Dedifferentiated amniotic fluid mesenchymal stem cell (primary cell): Measurements from ENCODE around the gene IGSF21.

Experiments
- DNase-seq: peaks from one replicate; pipeline ENCODE4 v3.0.0-alpha.2; 2016; ENCODE audit errors: extremely low spot score

The IGSF21 gene

DNA sequence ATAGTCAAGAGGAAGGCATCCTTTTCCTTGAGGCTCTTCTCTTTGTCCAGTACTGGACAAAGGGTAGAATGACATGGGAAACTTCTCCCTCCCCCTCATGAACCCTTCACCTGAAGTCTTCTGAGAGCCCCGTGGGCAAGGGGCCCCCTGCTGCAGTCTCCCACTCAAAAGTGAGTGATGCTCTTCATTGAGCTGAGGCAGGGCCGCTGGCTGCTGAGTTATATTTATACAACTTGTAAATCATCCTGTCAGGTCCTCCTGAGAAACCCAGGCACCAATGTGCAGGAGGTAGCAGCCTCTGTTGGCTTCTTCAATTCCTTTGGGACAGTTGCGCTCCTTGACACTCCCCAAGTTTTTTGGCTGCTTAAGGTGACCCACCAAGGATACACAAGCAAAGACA is 150.2 kb downstream of the IGSF21 start:
- DNase-seq = no peak

DNA sequence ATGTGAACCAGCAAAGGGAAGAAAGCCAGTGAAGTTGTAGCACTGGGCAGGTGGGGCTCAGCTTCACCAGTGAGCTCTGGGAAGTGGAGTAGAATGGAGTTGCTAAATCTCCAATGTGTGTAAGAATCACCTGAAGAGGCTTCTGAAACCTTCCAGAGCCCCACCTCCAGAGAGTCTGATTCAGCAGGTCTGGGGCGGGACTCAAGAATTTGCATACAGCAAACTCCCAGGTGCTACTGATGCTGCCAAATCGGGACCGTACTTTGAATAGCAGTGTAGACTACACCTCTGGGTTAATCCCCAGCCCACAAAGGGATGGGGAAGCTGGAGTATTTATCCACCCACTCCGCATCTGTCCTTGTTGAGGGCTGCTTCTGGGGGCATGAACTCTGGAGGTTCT is 154.3 kb downstream of the IGSF21 start:
- no peak for DNase-seq

DNA sequence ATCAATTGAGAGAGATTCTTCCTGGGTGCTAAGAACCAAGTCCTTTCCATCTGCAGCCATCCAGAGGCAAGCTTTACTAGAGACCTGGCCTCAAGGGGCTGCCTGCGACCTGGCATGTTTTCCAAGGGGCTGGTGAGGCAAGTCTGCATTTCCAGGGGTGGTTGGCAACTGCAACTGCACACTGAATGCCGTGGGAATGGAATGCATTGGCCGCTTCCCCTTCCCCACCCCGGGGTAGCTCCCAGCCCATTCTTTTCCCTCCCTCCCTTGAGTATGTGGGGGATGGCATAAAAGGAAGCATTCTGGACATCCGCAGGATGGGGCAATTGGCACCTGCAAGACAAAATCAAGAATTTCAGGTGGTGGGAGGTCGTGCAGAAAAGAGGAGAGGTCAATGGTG is 155.1 kb downstream of the IGSF21 start:
- DNase-seq = no peak

DNA sequence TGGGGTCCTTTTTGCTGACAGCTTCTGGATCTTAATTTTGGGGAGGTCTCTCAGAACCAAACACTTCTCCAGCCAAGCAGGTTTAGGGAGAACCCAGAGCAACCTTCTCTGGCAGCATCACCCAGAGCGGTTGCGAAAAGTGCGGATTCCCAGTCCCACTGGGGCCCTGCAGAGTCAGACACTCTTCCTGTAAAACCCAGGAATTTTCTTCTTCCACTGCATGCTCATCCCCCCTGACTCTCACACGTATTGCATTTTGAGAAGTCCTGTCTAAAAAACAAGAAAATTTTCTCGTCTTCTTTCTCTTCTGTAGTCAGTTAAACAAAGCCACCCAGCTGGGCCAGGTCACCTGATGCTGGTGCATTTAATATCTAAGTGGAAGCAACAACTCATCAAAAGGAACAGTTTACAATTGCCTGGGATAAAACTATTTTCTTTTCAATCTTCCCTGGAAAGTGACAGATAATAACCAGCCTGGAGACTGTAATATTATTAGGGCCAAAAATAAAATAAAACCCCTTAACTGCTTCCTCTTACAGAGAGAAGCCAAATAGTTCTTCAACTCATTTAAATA is 156.0 kb downstream of the IGSF21 start:
- DNase-seq = no peak

DNA sequence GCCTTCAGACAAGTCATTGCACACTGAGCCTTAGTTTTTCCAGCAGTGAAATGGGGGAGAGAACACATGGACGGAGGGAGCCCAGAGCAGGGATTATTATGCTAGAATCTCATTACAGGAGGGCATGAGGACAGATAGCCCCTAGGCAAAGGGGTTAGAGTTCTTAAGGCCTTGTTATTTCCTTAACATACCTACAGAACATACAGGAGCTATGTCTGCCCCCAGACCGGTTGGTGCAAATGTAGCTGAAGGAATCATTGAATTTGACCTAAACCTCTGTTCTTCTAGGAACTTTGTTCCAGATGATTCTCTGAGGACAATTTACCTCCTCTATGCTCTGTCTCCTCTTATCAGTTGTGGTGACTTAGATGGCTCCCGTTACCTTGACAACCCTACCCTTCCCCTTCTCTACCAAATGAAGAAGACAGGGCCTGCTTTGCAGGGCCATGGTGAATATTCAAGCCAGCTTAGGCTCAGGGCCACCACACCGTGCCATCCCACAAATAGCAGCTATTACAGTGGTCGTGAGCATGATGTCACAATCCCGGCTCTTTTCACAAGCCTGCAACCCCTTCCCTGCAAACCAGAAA is 156.9 kb downstream of the IGSF21 start:
- DNase-seq = no peak

DNA sequence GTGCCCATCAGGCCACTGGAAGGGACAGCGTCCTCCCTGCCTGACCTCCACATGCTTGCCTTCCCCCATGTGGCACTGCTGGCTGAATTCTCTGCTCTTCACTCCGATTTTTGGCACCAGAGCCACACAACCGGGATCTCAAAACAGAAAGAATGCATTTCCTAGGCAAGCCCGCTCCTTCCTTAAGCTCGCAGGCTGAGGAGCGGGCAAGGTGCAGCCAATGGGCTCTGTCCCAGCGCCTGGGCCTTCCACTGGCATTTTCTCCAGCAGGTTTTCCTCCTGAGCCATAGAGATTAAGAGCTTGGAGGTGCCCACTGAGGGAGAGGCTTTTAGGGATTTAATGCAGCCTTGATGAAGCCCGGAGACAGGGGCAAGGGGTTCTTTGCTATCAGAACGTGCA is 158.0 kb downstream of the IGSF21 start:
- DNase-seq = no peak

DNA sequence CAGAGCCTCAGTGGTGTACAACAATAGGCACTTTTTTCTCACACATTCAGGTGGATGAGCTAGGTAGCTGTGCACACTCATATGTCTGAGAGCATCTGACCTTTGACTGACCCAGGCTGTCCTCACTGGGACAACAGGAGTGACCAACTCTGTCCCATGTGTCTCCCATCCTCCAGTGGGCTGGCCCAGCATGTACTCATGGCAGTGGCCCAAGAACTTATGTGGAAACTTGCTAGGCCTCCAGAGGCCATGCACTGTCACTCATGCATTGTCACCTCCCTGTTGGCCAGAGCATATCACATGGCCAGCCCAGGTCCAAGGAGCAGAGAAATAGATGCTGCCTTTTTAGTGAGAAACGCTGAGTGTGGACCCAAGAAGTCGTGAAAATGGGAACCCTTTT is 158.8 kb downstream of the IGSF21 start:
- DNase-seq = no peak

DNA sequence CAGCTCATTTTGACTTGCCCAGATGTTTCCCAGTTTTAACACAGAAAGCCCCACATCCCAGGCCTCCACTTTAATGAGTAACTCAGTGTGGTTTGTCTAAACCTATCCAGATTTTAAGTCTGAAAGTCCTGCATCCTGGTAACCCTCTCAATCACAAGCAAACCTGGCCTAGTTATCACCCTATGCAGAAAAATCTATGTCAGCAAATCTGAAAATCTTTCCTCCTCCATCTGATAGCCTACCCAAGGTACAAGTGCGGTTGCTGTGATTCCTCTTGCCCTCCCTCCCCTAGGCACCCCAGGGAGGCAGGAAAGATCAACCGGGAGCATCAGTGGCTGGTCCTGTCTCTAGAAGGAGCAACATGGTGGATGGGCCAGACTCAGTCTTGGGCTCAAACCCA is 163.7 kb downstream of the IGSF21 start:
- no peak for DNase-seq

DNA sequence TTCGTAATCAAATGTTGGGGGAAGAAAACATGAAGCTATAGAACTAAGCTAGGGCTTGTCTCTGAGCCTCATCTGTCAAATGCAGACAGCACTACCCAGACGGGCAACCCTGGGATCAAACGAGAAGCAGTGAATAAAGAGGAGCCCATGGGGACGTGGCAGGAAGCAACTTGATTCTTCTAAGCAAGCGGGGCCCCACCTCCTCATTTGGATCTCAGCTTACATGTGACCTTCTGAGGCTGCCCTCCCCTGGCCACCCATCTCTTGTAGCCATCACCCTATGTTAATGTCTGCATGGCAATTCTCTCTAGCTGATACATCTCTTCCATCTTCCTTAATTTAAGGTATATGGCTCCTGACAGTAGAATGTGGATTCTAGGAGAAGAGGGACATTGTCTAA is 171.3 kb downstream of the IGSF21 start:
- no peak for DNase-seq

DNA sequence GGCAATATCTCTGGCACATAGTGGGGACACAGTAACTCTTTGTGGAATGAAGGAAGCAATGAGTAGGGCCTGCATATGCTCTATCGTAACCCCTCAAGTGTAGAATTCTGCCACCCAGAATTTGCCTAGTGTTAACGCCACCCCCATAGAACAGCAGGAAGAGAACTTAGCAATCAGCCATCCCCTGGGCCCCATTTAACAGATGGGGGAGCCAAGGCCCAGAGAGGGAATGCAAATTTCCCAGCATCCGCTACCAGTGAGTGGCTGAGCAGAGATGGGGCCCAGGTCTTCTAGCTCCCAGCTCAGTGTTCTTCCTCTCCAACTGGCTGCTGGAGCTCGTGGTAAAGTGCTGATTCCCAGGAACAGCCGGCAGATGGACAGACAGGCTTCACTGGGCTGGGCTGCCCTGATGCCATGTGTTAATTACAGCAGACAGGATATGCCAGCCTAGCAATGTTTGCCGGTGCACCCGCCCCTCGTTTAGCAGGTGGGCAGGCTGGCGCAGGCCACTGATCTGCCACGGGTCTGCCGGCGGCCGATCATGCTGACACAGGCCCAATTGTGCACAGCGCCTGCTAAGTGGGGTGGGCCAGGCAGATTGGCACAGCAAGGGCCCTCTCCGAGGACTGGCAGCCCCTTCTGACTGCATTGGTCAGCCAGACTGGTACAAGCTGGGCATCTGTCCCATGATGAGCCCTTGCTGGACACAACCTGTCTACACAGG is 171.9 kb downstream of the IGSF21 start:
- DNase-seq = no peak

DNA sequence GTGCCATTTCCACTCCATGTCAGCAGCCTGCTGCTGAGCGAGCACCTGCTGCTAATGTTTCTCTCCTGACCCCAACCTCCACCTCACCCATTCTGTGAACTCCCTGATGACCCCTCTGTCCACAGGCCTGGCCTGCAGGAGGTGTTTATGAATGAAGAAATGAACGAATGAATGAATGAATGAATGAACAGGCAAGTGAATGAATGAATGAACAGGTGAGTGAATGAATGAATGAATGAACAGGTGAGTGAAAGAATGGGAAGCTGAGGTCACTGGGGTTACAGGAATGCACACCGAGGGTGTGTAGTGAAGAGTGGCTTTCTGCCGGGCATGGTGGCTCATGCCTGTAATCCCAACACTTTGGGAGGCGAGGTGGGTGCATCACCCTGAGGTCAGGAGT is 173.4 kb downstream of the IGSF21 start:
- no peak for DNase-seq

DNA sequence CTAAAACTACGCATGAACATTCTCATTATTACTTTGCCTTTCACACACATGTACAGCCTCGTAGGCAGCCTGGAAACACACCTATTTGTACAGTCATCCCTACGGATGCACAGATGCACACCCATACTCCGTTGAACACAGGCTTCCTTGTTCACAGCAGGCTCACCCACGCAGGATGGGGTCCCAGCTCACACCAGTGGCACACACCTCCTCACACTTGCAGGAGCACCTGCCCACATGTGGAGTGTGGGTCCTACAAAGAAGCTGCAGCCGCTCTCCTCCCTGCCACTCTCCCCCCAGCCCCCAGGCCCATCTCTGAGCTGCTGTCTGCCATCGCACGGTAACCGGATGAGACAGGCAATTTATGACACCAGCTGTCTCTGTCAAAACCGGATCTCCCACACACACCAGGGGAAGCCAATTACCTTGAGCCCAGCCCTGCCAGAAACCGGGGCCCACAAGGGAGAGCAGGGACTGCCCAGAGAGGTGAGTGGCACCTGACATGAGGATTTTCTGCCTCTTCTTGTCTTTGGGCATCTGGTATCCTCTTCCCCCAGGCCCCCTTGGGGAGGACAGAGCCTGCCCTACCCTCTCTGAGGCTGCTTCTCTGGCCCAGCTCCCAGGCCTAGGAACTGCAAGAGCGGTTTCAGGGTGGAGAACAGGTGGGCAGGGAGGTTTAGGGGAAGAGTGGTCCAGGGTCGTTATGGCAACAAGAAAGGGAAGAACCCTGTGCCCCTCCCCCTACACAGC is 175.4 kb downstream of the IGSF21 start:
- DNase-seq = no peak

DNA sequence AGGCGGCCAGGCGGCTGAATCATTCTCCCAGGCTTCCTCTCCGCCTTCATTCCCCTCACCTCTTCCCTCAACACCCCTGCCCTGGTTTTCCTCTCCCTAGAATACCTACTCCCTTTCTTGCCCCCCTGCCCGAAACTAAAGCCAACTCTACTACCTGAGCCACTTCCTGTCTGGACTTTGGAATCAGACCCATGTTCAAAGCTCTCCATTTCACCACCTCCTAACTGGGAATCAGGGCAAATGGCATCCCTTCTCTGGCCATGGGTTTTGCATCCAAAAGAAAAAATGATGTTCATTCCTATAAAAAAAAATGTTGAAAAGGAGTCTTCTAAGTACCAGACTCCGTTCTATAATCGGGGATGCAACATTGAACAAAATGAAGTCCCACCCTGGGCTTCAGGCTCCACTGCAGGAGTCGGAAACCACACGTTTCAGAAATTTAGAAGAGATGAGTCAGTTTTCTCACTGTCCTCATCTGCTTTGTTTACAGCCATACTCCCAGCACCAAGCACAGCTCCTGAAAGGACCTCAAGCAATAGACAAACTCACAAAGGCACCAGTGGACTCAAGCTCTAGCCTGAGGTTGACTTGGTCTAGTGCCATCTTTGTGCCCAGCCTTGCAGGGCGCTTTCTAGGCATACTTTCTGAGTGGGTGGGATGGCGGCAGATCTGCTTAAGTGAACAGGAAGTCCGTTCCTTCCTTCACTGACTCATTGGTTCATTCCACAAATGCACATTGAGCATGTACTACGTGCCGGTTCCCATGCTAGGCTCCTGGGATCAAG is 176.2 kb downstream of the IGSF21 start:
- no peak for DNase-seq

DNA sequence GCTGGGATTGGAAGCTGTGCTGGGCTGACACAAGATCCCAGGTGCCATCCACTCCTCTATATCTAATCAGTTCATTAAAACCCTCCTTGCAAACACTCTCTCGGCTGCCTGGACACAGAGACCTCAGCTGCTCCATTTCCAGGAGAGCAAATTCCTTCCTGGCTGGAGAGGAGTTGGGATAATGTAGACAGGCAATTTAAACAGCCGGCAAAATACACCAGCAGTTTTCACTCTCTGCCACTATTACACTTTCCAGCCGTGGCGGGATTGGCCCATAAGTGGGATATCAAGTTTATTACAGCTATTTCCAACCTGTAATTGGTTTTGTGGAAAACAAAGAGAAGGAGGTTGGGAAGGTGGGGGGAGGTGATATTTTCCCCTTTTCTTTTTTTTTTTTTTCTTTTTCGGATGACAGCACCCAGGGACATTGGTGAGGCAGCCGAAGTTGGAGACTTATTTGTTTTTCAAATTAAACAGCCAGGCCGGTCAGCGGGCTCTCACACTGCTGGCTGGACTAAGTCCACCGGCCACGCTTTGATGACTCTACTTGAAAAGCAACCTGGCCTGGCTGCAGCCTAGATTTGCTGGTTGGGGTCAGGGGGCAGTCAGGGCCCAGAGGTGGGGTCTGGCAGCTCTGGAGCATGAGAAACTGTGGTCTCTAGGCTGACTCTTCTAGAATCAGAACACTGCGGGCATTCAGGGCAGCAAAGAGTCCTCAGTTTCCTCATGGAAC is 177.4 kb downstream of the IGSF21 start:
- DNase-seq = no peak

DNA sequence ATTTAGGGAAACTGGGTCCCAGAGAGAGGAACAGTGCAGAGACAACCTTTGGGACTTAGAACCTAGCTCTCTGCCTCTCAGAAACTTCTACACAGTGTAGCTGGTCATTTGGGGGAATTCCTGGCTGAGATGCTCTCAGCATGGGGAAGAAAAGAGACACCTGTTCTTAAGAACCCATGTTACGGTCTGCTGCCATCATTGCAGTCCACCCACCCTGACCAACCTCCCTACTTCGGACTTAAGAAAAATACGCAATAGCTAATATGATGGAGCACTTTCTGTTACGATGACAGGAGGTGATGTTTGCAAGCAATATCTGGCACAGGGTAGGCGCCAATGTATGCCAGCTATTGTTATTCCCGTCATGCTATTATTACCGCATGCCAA is 177.9 kb downstream of the IGSF21 start:
- no peak for DNase-seq

DNA sequence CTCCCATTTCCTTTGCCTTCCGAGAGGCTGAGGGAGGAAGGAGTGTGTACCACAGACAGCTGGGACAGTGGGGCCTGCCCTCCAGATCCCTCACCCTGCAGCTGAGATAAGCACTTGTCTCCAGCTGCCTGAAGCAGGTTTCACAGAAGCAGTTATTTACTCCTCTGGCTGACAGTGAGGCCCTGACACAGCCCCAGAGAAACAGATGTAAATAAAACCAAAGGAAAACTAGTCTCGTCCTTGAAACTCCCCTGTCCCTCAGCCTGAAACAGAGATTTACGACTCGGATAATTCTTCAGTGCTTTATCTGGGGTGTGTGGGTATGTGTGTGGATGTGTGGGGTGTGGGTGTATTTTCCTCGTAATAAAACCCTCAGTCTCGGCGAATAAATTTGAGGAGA is 181.1 kb downstream of the IGSF21 start:
- no peak for DNase-seq

DNA sequence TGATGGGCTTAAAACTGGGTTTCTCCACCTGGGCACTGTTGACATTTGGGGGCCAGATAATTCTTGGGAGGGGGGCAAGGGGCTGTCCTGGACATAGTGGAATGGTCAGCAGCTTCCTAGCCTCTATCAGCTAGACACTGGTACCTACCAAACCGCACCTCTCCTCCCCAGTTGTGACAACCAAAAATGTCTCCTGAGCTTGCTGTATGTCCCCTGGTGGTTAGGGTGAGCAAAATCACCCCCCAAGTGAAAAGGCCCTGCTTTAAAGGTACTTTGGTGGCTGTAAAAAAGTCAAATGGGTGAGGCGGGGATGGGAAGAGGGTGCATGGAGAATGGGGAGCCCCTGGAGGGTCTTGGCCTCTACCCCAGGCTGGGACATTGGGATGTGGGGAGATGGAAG is 182.0 kb downstream of the IGSF21 start:
- no peak for DNase-seq

DNA sequence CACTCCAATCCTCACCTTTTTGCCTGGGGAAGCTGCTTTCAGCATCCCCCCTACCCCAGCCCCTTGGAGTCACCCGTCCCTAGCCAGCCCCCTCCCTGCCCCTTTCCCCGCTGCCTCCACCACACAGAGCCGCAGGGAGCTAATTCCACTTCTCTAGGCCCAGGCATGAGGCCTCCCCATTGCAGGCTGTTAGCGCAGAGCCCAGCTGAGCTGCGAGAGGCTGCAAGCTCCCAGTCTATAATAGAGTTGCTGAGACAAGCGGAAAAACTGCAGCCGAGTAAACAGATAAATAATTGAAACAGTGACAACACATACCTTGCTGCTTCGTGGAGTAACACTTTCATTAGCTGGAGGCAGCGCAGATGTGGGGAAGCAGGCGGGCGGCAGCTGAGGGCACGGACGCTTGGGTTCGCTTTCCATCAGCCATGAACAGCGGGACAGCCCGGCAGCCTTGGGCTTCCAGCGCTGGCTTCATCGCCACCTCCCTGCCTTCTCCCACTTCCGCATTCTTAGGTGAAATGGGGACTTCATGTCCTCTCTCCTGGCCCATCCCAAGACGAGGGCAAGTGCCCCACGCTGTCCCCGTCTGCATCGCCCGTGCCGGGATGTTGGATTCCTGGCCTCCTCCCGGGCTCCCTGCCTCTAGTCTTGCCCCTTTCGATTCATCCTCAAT is 183.3 kb downstream of the IGSF21 start:
- no peak for DNase-seq

DNA sequence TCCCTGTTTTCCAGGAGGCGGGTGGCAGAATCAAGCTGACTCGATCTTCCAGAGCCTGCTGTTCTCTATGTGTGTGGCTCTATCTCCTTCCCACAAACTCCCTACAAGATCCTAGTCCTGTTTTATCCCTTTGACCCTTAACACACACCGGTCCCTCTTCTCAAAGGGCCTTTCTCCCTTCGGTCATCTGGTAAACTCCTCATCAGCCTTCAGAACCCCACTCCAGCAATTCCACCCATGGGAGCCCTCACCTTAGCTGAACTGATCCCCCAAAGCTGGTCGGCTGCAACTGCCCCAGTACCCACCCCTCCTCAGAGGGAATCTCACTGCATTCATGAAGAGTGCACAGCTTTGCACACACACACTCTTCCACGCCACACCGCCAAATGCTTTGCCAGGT is 184.9 kb downstream of the IGSF21 start:
- DNase-seq = no peak

DNA sequence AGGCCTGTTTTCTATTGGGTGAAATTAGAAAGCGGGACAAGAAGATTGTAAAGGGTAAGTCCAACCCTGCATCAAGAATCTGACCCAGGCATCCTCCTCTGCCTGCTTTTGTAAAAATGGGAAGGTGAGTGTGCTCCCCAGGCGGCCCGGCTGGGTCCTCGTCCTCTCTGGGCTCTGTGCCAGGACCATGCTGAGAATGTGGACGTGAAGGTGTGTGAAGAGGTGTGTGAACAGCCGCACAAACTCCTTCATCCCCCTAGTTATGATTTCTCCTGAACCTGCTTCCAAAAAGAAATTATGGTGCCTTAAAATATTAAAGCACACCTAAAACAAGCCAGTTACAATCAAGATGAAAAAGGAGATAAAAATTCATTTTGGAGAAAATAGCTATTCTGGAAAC is 185.7 kb downstream of the IGSF21 start:
- no peak for DNase-seq
